OCI-LY1 (cell line): ENCODE results near the gene SCAP.

Experiments used
- H2AFZ ChIP-seq: fragments of 200-600 bp; sonication (generic), shearing (Covaris generic); 2 replicates; pipeline ENCODE4 v1.6.0; 2014; ENCODE audit warnings: antibody characterized with exemption, mild to moderate bottlenecking, low read length
- H3F3A ChIP-seq: fragments of 200-600 bp; sonication (generic), shearing (Covaris generic); 2 replicates; pipeline ENCODE4 v1.6.0; 2014; ENCODE audit warnings: mild to moderate bottlenecking, antibody characterized with exemption, low read length, moderate library complexity; ENCODE audit not compliant: insufficient read depth
- H3K27ac ChIP-seq: fragments of 200-600 bp; sonication (generic); 2 replicates; pipeline ENCODE4 v1.5.1; 2014; ENCODE audit warnings: low read length, mixed run types, mild to moderate bottlenecking, low read depth; ENCODE audit not compliant: poor library complexity, severe bottlenecking
- H3K27me3 ChIP-seq: fragments of 200-600 bp; sonication (generic); 2 replicates; pipeline ENCODE4 v1.6.0; 2014; ENCODE audit warnings: antibody characterized with exemption, mild to moderate bottlenecking, low read length, moderate library complexity; ENCODE audit not compliant: insufficient read depth
- H3K36me3 ChIP-seq: fragments of 200-600 bp; sonication (generic); 2 replicates; pipeline ENCODE4 v1.6.1; 2014; ENCODE audit warnings: mild to moderate bottlenecking, antibody characterized with exemption, low read length, moderate library complexity, mixed read lengths; ENCODE audit not compliant: insufficient read depth
- H3K4me1 ChIP-seq: fragments of 200-600 bp; sonication (generic); 2 replicates; pipeline ENCODE4 v1.5.1; 2014; ENCODE audit warnings: mild to moderate bottlenecking, low read length, moderate library complexity; ENCODE audit not compliant: insufficient read depth, severe bottlenecking
- H3K4me2 ChIP-seq: fragments of 200-600 bp; sonication (generic), shearing (Covaris generic); 2 replicates; pipeline ENCODE4 v1.6.1; 2014; ENCODE audit warnings: low read length
- H3K4me3 ChIP-seq: fragments of 200-600 bp; sonication (generic); 2 replicates; pipeline ENCODE4 v1.5.1; 2014; ENCODE audit warnings: low read length, low read depth, mild to moderate bottlenecking, mixed read lengths; ENCODE audit not compliant: poor library complexity, severe bottlenecking
- H3K79me2 ChIP-seq: fragments of 200-600 bp; shearing (Covaris generic); 2 replicates; pipeline ENCODE4 v1.6.1; 2016; ENCODE audit warnings: mixed run types, low read length, mixed read lengths; ENCODE audit not compliant: insufficient read depth
- H3K9ac ChIP-seq: fragments of 200-600 bp; sonication (generic), shearing (Covaris generic); 2 replicates; pipeline ENCODE4 v1.6.1; 2014; ENCODE audit warnings: mild to moderate bottlenecking, low read length, mixed read lengths
- H3K9me2 ChIP-seq: fragments of 200-600 bp; sonication (generic), shearing (Covaris generic); 2 replicates; pipeline ENCODE4 v1.6.1; 2014; ENCODE audit warnings: low read depth, mild to moderate bottlenecking, low read length, mixed read lengths
- H3K9me3 ChIP-seq: fragments of 200-600 bp; shearing (Covaris generic); 2 replicates; pipeline ENCODE4 v1.6.1; 2014; ENCODE audit warnings: low read length, mixed read lengths
- H4K20me1 ChIP-seq: fragments of 200-600 bp; sonication (generic), shearing (Covaris generic); 2 replicates; pipeline ENCODE4 v1.6.0; 2016; ENCODE audit warnings: mild to moderate bottlenecking, low read length; ENCODE audit not compliant: insufficient read depth
- CTCF ChIP-seq: fragments of 200-600 bp; sonication (generic), shearing (Covaris generic); IDR thresholded peaks from 2 replicates; pipeline ENCODE4 v1.5.1; 2017; ENCODE audit warnings: mild to moderate bottlenecking, antibody characterized with exemption, low read length, moderate library complexity, mixed read lengths
- EZH2 ChIP-seq: fragments of 200-600 bp; sonication (generic), shearing (Covaris generic); IDR thresholded peaks from 2 replicates; pipeline ENCODE4 v1.8.0; 2017; ENCODE audit warnings: borderline replicate concordance, mixed run types, mild to moderate bottlenecking, antibody characterized with exemption, low read length, moderate library complexity, mixed read lengths

Gene SCAP

DNA sequence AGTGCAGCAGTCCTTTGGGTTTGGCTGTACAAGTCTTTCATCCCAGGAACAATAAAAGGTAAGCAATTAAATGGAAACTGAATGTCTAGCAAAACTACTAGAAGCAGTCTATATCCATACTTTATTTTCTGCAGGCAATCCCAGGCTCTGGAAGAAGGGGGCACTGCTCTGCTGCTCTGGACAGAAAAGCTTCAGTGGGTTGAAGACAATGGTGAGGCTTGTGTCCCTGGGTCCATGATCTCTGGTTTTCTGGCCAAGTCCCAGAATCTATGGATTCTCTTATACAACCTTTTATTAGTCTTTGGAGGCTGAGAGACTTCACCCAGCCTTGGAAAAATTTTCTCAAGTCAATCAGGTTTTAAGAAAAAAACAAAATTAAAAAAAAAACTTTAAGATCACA is 35.6 kb downstream of the SCAP start:
- H3K4me2 ChIP-seq, result no peak overlapping the region
- no peaks in the 10 kb centered on the region for H4K20me1 ChIP-seq
- no peak overlapping the region for H3K9ac ChIP-seq
- H3F3A ChIP-seq, result no peaks in the 10 kb centered on the region
- H2AFZ ChIP-seq, result no peak overlapping the region
- H3K36me3 ChIP-seq, result peaks cover 55% of the 10 kb centered on the region
- H3K4me1 ChIP-seq, result no peaks in the 10 kb centered on the region
- no peak for TF ChIP-seq EZH2
- no peak for TF ChIP-seq CTCF
- H3K9me2 ChIP-seq, result no peaks in the 10 kb centered on the region
- H3K27ac ChIP-seq, result no peak overlapping the region
- no peaks in the 10 kb centered on the region for H3K9me3 ChIP-seq
- no peaks in the 10 kb centered on the region for H3K79me2 ChIP-seq
- no peak overlapping the region for H3K4me3 ChIP-seq
- no peaks in the 10 kb centered on the region for H3K27me3 ChIP-seq

DNA sequence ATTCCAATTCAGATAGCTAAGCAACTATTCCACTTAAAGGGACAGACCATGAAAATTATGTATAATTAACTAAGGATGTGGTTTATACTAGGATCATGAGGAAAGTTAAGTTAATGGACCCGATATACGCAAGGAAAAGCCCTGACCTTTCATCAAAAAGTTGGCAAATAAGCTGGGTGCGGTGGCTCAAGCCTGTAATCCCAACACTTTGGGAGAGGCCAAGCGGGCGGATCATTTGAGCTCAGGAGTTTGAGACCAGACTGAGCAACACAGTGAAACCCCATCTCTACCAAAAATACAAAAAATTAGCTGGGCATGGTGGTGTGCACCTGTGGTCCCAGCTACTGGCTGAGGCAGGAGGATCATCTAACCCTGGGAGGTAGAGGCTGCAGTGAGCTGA is 39.6 kb downstream of the SCAP start:
- H3K36me3 ChIP-seq, result peaks cover 70% of the 10 kb centered on the region
- no peaks in the 10 kb centered on the region for H3K9me3 ChIP-seq
- no peak for TF ChIP-seq CTCF
- no peak for TF ChIP-seq EZH2
- H3K4me3 ChIP-seq, result no peak overlapping the region
- no peaks in the 10 kb centered on the region for H3K9me2 ChIP-seq
- H3F3A ChIP-seq, result no peaks in the 10 kb centered on the region
- no peak overlapping the region for H3K27ac ChIP-seq
- H3K4me2 ChIP-seq, result no peak overlapping the region
- no peaks in the 10 kb centered on the region for H3K79me2 ChIP-seq
- no peaks in the 10 kb centered on the region for H4K20me1 ChIP-seq
- no peaks in the 10 kb centered on the region for H3K27me3 ChIP-seq
- H3K4me1 ChIP-seq, result no peaks in the 10 kb centered on the region
- H2AFZ ChIP-seq, result no peak overlapping the region
- H3K9ac ChIP-seq, result no peak overlapping the region

- Histone ChIP-seq H3K9ac (no peak overlapping the region), H3K4me2 (no peak overlapping the region), H3K27me3 (no peaks in the 10 kb centered on the region), H3K9me3 (no peaks in the 10 kb centered on the region), H3K79me2 (no peaks in the 10 kb centered on the region), H4K20me1 (no peaks in the 10 kb centered on the region), H3K27ac (no peak overlapping the region), H3K36me3 (peaks cover 75% of the 10 kb centered on the region), H3K4me1 (no peaks in the 10 kb centered on the region), H2AFZ (no peak overlapping the region), H3K4me3 (no peak overlapping the region), H3F3A (no peaks in the 10 kb centered on the region), H3K9me2 (no peaks in the 10 kb centered on the region)
- no peak for TF ChIP-seq EZH2
- TF ChIP-seq CTCF, result no peak
Measured at GRCh38 chr3:47434849-47435248, 40.9 kb downstream of the SCAP start.
